ENCODE measurements around the gene XRCC1.

DNA sequence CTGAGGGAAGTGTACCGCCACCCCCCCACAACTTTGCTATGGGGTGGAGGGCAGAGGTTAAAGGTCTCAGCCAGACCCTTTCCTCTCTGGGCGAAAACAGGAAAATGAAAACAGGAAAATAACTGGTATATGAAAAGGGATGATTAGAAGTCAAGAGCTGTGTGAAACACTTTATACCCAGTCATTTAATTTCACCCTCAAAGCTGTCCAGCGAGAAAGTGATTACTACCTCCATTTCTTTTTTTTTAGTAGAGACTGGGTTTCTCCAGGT, 70.2 kb downstream of the XRCC1 start:
- TF ChIP-seq, protein P1, sequence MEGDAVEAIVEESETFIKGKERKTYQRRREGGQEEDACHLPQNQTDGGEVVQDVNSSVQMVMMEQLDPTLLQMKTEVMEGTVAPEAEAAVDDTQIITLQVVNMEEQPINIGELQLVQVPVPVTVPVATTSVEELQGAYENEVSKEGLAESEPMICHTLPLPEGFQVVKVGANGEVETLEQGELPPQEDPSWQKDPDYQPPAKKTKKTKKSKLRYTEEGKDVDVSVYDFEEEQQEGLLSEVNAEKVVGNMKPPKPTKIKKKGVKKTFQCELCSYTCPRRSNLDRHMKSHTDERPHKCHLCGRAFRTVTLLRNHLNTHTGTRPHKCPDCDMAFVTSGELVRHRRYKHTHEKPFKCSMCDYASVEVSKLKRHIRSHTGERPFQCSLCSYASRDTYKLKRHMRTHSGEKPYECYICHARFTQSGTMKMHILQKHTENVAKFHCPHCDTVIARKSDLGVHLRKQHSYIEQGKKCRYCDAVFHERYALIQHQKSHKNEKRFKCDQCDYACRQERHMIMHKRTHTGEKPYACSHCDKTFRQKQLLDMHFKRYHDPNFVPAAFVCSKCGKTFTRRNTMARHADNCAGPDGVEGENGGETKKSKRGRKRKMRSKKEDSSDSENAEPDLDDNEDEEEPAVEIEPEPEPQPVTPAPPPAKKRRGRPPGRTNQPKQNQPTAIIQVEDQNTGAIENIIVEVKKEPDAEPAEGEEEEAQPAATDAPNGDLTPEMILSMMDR (IDR thresholded peaks at IDR 0.05), result no peak
- no peak for TF ChIP-seq POLR2A (IDR thresholded peaks at IDR 0.05)

All from right lobe of liver (tissue), 4 donors.